ENCODE measurements around the gene YTHDF2.

The YTHDF2 gene

GRCh38 chr1:28801461-28801860, 64.7 kb downstream of the YTHDF2 start:
- no peak for DNase-seq (ENCODE audit: low spot score)

GRCh38 chr1:28803051-28803450, 66.3 kb downstream of the YTHDF2 start:
- no peak for DNase-seq (ENCODE audit: low spot score)

- no peak for DNase-seq (ENCODE audit: low spot score)
Measured at GRCh38 chr1:28803662-28804061, 66.9 kb downstream of the YTHDF2 start.

- no peak for DNase-seq (ENCODE audit: low spot score)
Measured at GRCh38 chr1:28804071-28804470, 67.3 kb downstream of the YTHDF2 start.

- DNase-seq (ENCODE audit: low spot score): no peak
Measured at GRCh38 chr1:28807046-28807445, 70.3 kb downstream of the YTHDF2 start.

GRCh38 chr1:28807986-28808385, 71.2 kb downstream of the YTHDF2 start:
- no peak for DNase-seq (ENCODE audit: low spot score)

GRCh38 chr1:28811369-28811765, 74.6 kb downstream of the YTHDF2 start:
- DNase-seq (ENCODE audit: low spot score): no peak

- DNase-seq (ENCODE audit: low spot score): no peak
Measured at GRCh38 chr1:28811766-28812668, 75.3 kb downstream of the YTHDF2 start, which contains the start of gene OPRD1. Gene OPRD1 (plus strand): TSS chr1:28812170. CDS start chr1:28812384, 214 bp downstream.

GRCh38 chr1:28812669-28813468, 76.1 kb downstream of the YTHDF2 start:
- no peak for DNase-seq (ENCODE audit: low spot score)

- no peak for DNase-seq (ENCODE audit: low spot score)
Measured at GRCh38 chr1:28813931-28814465, 77.3 kb downstream of the YTHDF2 start.

GRCh38 chr1:28815533-28816185, 78.9 kb downstream of the YTHDF2 start:
- no peak for DNase-seq (ENCODE audit: low spot score)

GRCh38 chr1:28817133-28817532, 80.4 kb downstream of the YTHDF2 start:
- no peak for DNase-seq (ENCODE audit: low spot score)

- DNase-seq (ENCODE audit: low spot score): no peak
Measured at GRCh38 chr1:28819020-28819419, 82.3 kb downstream of the YTHDF2 start.
